Naive thymus-derived CD4-positive, alpha-beta T cell (primary cell): ENCODE data around the gene MED20. TPM values are rescaled to one million over a fixed set of nuclear protein-coding genes. Genes with fewer than 3 reads are reported as not detected.

Source experiments
- ATAC-seq: fragments of 150-1000 bp; cut with Tn5 transposase; 2 replicates; pipeline ENCODE4 v1.10.0; 2021; ENCODE audit warnings: mild to moderate bottlenecking, moderate library complexity
- CTCF ChIA-PET: fragments of 350-600 bp; sonication (Branson Sonifier 250); formaldehyde crosslinking; loops from one replicate; lab custom pipeline; 2021; ENCODE audit warnings: antibody characterized with exemption; lab: Charles Lee
- POLR2A ChIA-PET: fragments of 350-600 bp; sonication (Branson Sonifier 250); formaldehyde crosslinking; loops from one replicate; lab custom pipeline; 2021; ENCODE audit warnings: antibody characterized with exemption, inconsistent platforms; lab: Charles Lee
- DNase-seq, 9 donors: peaks; one replicate each; pipeline versions ENCODE4 v3.0.0 to v3.0.0-alpha.2; 2020 to 2022; ENCODE audit warnings: mixed read lengths in 1 of 9
- H3K27ac ChIP-seq: one replicate; pipeline ENCODE4 v1.7.0; 2013; ENCODE audit warnings: mild to moderate bottlenecking, low read depth, low read length, moderate library complexity
- H3K27me3 ChIP-seq, 2 donors: one replicate each; pipeline ENCODE4 v1.7.0; 2013; ENCODE audit warnings: low read length in 2 of 2, mild to moderate bottlenecking in 2 of 2, moderate library complexity in 2 of 2; ENCODE audit not compliant: control insufficient read depth in 2 of 2, insufficient read depth in 2 of 2
- H3K36me3 ChIP-seq, 3 experiments: 1 replicate in 2 of 3; 2 replicates in 1 of 3; pipeline ENCODE4 v1.7.0; 2013; ENCODE audit warnings: low read length in 3 of 3, mild to moderate bottlenecking in 3 of 3, moderate library complexity in 1 of 3; ENCODE audit not compliant: insufficient read depth in 3 of 3, control insufficient read depth in 2 of 3
- H3K4me1 ChIP-seq, 2 donors: one replicate each; pipeline ENCODE4 v1.7.0; 2013; ENCODE audit warnings: low read length in 2 of 2, mild to moderate bottlenecking in 2 of 2, moderate library complexity in 1 of 2; ENCODE audit not compliant: control insufficient read depth in 2 of 2, insufficient read depth in 2 of 2
- H3K4me3 ChIP-seq: 2 replicates; pipeline ENCODE4 v1.7.0; 2013; ENCODE audit warnings: mild to moderate bottlenecking, low read length
- H3K9me3 ChIP-seq, 3 experiments: 1 replicate in 2 of 3; 2 replicates in 1 of 3; pipeline ENCODE4 v1.7.0; 2013; ENCODE audit warnings: low read length in 3 of 3; ENCODE audit not compliant: control insufficient read depth in 2 of 3
- H3K27ac Mint-ChIP-seq, 9 donors: one replicate each; pipeline ENCODE4 v1.8.0; 2020 to 2022; ENCODE audit warnings: mixed read lengths in 9 of 9, mild to moderate bottlenecking in 8 of 9, moderate library complexity in 5 of 9, inconsistent platforms in 2 of 9
- H3K27me3 Mint-ChIP-seq, 5 donors: one replicate each; pipeline ENCODE4 v1.8.0; 2021 to 2022; ENCODE audit warnings: mixed read lengths in 5 of 5, mild to moderate bottlenecking in 1 of 5
- H3K36me3 Mint-ChIP-seq, 5 donors: one replicate each; pipeline ENCODE4 v1.8.0; 2020 to 2022; ENCODE audit warnings: mixed read lengths in 5 of 5, mild to moderate bottlenecking in 3 of 5, inconsistent platforms in 1 of 5
- H3K4me1 Mint-ChIP-seq, 7 donors: one replicate each; pipeline ENCODE4 v1.8.0; 2020 to 2022; ENCODE audit warnings: mixed read lengths in 7 of 7, mild to moderate bottlenecking in 3 of 7, inconsistent platforms in 1 of 7
- H3K4me3 Mint-ChIP-seq, 10 donors: one replicate each; pipeline ENCODE4 v1.8.0; 2020 to 2022; ENCODE audit warnings: mild to moderate bottlenecking in 10 of 10, mixed read lengths in 10 of 10, moderate library complexity in 6 of 10, inconsistent platforms in 2 of 10
- H3K9me3 Mint-ChIP-seq, 11 donors: one replicate each; pipeline ENCODE4 v1.8.0; 2020 to 2022; ENCODE audit warnings: mixed read lengths in 11 of 11, mild to moderate bottlenecking in 4 of 11, inconsistent platforms in 1 of 11, moderate library complexity in 1 of 11
- intact Hi-C, 2 donors: fragments of 100-400 bp; cut with micrococcal nuclease; formaldehyde crosslinking; loops; one replicate each; pipeline ENCODE4 v1.15.1; 2023
- polyA plus RNA-seq, 2 donors: library from polyadenylated mRNA; unstranded; fragments of 300-500 nt; fragmentation: Illumina TruSeq; gene quantifications; one replicate each; pipeline ENCODE4 v1.2.3, GENCODE V29; 2021
- total RNA-seq, 6 experiments: library from RNA in 5 of 6; stranded (reverse) in 5 of 6; gene quantifications; 1 replicate in 5 of 6; 2 replicates in 1 of 6; pipeline ENCODE4 v1.2.3 and lab custom pipeline; 2021 to 2026

The MED20 gene
- total and polyA plus RNA-seq, 7 experiments from 2014 or later = 4.2 to 21.7 (median 7.6) TPM

GRCh38 chr6:41965429-41966213 lies 44.7 kb upstream of the MED20 start:
- ChIA-PET CTCF (no interaction called here), POLR2A (interaction anchor here (0.6 to 1.6 kb wide), 5 partner anchors 11 to 63 kb away, joined by 3 to 5 read pairs (median 4); no protein-coding TSS in a partner anchor)
- ATAC-seq (no peak), DNase-seq (no peak)
- Histone ChIP-seq H3K27ac (peak overlapping the region; percentile 43), H3K27me3 (no peaks in the 10 kb centered on the region), H3K36me3 (peaks cover 0 to 45% (median 4%) of the 10 kb centered on the region in 3 experiments), H3K4me3 (no peak overlapping the region), H3K4me1 (peaks cover 28 to 49% of the 10 kb centered on the region in 2 donors), H3K9me3 (no peaks in the 10 kb centered on the region)
- intact Hi-C loops = no loop called here
- peak overlapping the region in 8 of 9 donors; percentile 65 to 80 (median 70) for H3K27ac Mint-ChIP-seq
- peaks cover 0 to 8% (median 0%) of the 10 kb centered on the region in 11 donors for H3K9me3 Mint-ChIP-seq
- peaks cover 6 to 34% (median 9%) of the 10 kb centered on the region in 5 donors for H3K36me3 Mint-ChIP-seq
- peak overlapping the region in 5 of 10 donors; percentile 6 to 33 (median 12) for H3K4me3 Mint-ChIP-seq
- H3K27me3 Mint-ChIP-seq = no peaks in the 10 kb centered on the region
- H3K4me1 Mint-ChIP-seq = peaks cover 55 to 96% (median 77%) of the 10 kb centered on the region in 7 donors

- intact Hi-C loops = loop anchor here in 1 of 2 donors (5.0 kb wide), 1 partner anchor 43 kb away; no protein-coding TSS in a partner anchor
- Mint-ChIP-seq H3K4me1 (peaks cover 52 to 94% (median 77%) of the 10 kb centered on the region in 7 donors), H3K27me3 (no peaks in the 10 kb centered on the region), H3K27ac (peak overlapping the region; percentile 3 to 77 (median 69)), H3K36me3 (peaks cover 6 to 33% (median 9%) of the 10 kb centered on the region in 5 donors), H3K9me3 (peaks cover 0 to 8% (median 0%) of the 10 kb centered on the region in 11 donors), H3K4me3 (peak overlapping the region in 7 of 10 donors; percentile 2 to 46 (median 6))
- ChIA-PET POLR2A (interaction anchor here (1.2 kb wide), 1 partner anchor 23 kb away, joined by 3 read pairs; no protein-coding TSS in a partner anchor), CTCF (interaction anchor here (0.9 to 1.5 kb wide), 2 partner anchors 22 to 43 kb away, joined by 3 read pairs; partner anchors contain the start of genes BYSL and MED20)
- Histone ChIP-seq H3K27ac (peak overlapping the region; percentile 55), H3K4me1 (peaks cover 31 to 46% of the 10 kb centered on the region in 2 donors), H3K27me3 (no peaks in the 10 kb centered on the region), H3K9me3 (no peaks in the 10 kb centered on the region), H3K36me3 (peaks cover 0 to 51% (median 4%) of the 10 kb centered on the region in 3 experiments), H3K4me3 (no peak overlapping the region)
- DNase-seq (peak in 1 of 9 donors; percentile 17), ATAC-seq (no peak)
Observed at GRCh38 chr6:41964201-41964887, 43.4 kb upstream of the MED20 start.

GRCh38 chr6:41963371-41963770 lies 42.4 kb upstream of the MED20 start:
- no peak for ATAC-seq
- peaks cover 0 to 8% (median 0%) of the 10 kb centered on the region in 11 donors for H3K9me3 Mint-ChIP-seq
- no peaks in the 10 kb centered on the region for H3K27me3 Mint-ChIP-seq
- DNase-seq = no peak
- H3K4me1 Mint-ChIP-seq = peaks cover 59 to 94% (median 84%) of the 10 kb centered on the region in 7 donors
- H3K4me3 Mint-ChIP-seq = peak overlapping the region in 6 of 10 donors; percentile 6 to 66 (median 42)
- H3K27ac Mint-ChIP-seq = peak overlapping the region; percentile 3 to 83 (median 72)
- no peaks in the 10 kb centered on the region for H3K27me3 ChIP-seq
- H3K4me3 ChIP-seq = no peak overlapping the region
- ChIA-PET CTCF (interaction anchor here (0.6 to 2.0 kb wide), 4 partner anchors 21 to 80 kb away, joined by 3 to 6 read pairs (median 3); partner anchors contain the start of genes BYSL and MED20), POLR2A (interaction anchor here (0.9 to 1.2 kb wide), 3 partner anchors 24 to 81 kb away, joined by 3 read pairs; no protein-coding TSS in a partner anchor)
- H3K9me3 ChIP-seq = no peaks in the 10 kb centered on the region
- peaks cover 0 to 59% (median 4%) of the 10 kb centered on the region in 3 experiments for H3K36me3 ChIP-seq
- intact Hi-C loops = loop anchor here in 1 of 2 donors (5.0 kb wide), 1 partner anchor 44 kb away; no protein-coding TSS in a partner anchor
- H3K27ac ChIP-seq = peak overlapping the region; percentile 55
- H3K4me1 ChIP-seq = peaks cover 31 to 50% of the 10 kb centered on the region in 2 donors
- peaks cover 6 to 38% (median 12%) of the 10 kb centered on the region in 5 donors for H3K36me3 Mint-ChIP-seq

- no peaks in the 10 kb centered on the region for H3K9me3 ChIP-seq
- POLR2A ChIA-PET = interaction anchor here (0.7 to 1.4 kb wide), 3 partner anchors 16 to 173 kb away, joined by 3 read pairs; partner anchors contain the start of gene TOMM6
- no peaks in the 10 kb centered on the region for H3K27me3 ChIP-seq
- DNase-seq (no peak), ATAC-seq (no peak)
- Mint-ChIP-seq H3K4me1 (peaks cover 50 to 88% (median 71%) of the 10 kb centered on the region in 7 donors), H3K36me3 (peaks cover 7 to 40% (median 15%) of the 10 kb centered on the region in 5 donors), H3K27me3 (no peaks in the 10 kb centered on the region), H3K27ac (peak overlapping the region in 7 of 9 donors; percentile 28 to 91 (median 56)), H3K4me3 (peak overlapping the region in 2 of 10 donors; percentile 4 to 37), H3K9me3 (peaks cover 0 to 8% (median 0%) of the 10 kb centered on the region in 11 donors)
- peaks cover 0 to 40% (median 0%) of the 10 kb centered on the region in 3 experiments for H3K36me3 ChIP-seq
- CTCF ChIA-PET = no interaction called here
- intact Hi-C loops = loop anchor here in 1 of 2 donors (5.0 kb wide), 1 partner anchor 47 kb away; no protein-coding TSS in a partner anchor
- H3K4me3 ChIP-seq = no peak overlapping the region
- H3K27ac ChIP-seq = no peak overlapping the region
- H3K4me1 ChIP-seq = peaks cover 25 to 37% of the 10 kb centered on the region in 2 donors
Observed at GRCh38 chr6:41960028-41960427, 39.1 kb upstream of the MED20 start.

- Histone ChIP-seq H3K27me3 (no peaks in the 10 kb centered on the region), H3K27ac (peak overlapping the region; percentile 22), H3K36me3 (peaks cover 0 to 30% (median 4%) of the 10 kb centered on the region in 3 experiments), H3K9me3 (no peaks in the 10 kb centered on the region), H3K4me3 (no peak overlapping the region), H3K4me1 (peaks cover 18 to 33% of the 10 kb centered on the region in 2 donors)
- peaks cover 0 to 6% (median 0%) of the 10 kb centered on the region in 11 donors for H3K9me3 Mint-ChIP-seq
- H3K27ac Mint-ChIP-seq = peak overlapping the region in 8 of 9 donors; percentile 28 to 91 (median 74)
- H3K36me3 Mint-ChIP-seq = peaks cover 0 to 41% (median 19%) of the 10 kb centered on the region in 5 donors
- H3K27me3 Mint-ChIP-seq = no peaks in the 10 kb centered on the region
- DNase-seq = no peak
- ChIA-PET POLR2A (interaction anchor here (0.6 kb wide), 1 partner anchor 81 kb away, joined by 3 read pairs; no protein-coding TSS in a partner anchor), CTCF (no interaction called here)
- intact Hi-C loops = no loop called here
- no peak for ATAC-seq
- H3K4me1 Mint-ChIP-seq = peaks cover 47 to 84% (median 66%) of the 10 kb centered on the region in 7 donors
- peak overlapping the region in 8 of 10 donors; percentile 14 to 64 (median 46) for H3K4me3 Mint-ChIP-seq
Observed at GRCh38 chr6:41958022-41958856, 37.3 kb upstream of the MED20 start.
